Bronchial epithelial cell (primary cell): ENCODE data around the gene RAD51. TPM values are rescaled to one million over a fixed set of nuclear protein-coding genes. Genes with fewer than 3 reads are reported as not detected.
A peak's percentile ranks its signal among the peaks of the same experiment; 100 is the strongest.

ENCODE experiments used
- DNase-seq: peaks from one replicate; pipeline ENCODE4 v3.0.0-alpha.2; 2010; ENCODE audit warnings: low read depth
- FAIRE-seq: peaks from 2 replicates; lab custom pipeline; 2011; peaks lifted over from hg19 to GRCh38; lab: Jason Lieb, UNC
- H3K27me3 ChIP-seq: 2 replicates; pipeline ENCODE4 v1.5.1; 2011; ENCODE audit warnings: low read length; ENCODE audit not compliant: control insufficient read depth, insufficient read depth
- H3K36me3 ChIP-seq: 2 replicates; pipeline ENCODE4 v1.5.1; 2011; ENCODE audit warnings: low read length; ENCODE audit not compliant: control insufficient read depth, insufficient read depth
- H3K4me3 ChIP-seq: 2 replicates; pipeline ENCODE4 v1.5.1; 2011; ENCODE audit warnings: mild to moderate bottlenecking, low read depth, low read length, control low read depth
- total RNA-seq: library from RNA; depleted of rRNA; stranded (reverse); fragments of >200 nt; gene quantifications from 2 replicates; pipeline ENCODE4 v1.2.1, GENCODE V29; 2014
- TF ChIP-seq, protein P1 (sequence below): IDR thresholded peaks from 2 replicates; pipeline ENCODE4 v1.5.1; 2011; ENCODE audit warnings: mild to moderate bottlenecking, moderate library complexity, low read length, control low read depth, inconsistent platforms; ENCODE audit not compliant: insufficient read depth, severe bottlenecking

RAD51 gene
- total RNA-seq, 1 donor from 2014 or later, result 0.53 TPM

DNA sequence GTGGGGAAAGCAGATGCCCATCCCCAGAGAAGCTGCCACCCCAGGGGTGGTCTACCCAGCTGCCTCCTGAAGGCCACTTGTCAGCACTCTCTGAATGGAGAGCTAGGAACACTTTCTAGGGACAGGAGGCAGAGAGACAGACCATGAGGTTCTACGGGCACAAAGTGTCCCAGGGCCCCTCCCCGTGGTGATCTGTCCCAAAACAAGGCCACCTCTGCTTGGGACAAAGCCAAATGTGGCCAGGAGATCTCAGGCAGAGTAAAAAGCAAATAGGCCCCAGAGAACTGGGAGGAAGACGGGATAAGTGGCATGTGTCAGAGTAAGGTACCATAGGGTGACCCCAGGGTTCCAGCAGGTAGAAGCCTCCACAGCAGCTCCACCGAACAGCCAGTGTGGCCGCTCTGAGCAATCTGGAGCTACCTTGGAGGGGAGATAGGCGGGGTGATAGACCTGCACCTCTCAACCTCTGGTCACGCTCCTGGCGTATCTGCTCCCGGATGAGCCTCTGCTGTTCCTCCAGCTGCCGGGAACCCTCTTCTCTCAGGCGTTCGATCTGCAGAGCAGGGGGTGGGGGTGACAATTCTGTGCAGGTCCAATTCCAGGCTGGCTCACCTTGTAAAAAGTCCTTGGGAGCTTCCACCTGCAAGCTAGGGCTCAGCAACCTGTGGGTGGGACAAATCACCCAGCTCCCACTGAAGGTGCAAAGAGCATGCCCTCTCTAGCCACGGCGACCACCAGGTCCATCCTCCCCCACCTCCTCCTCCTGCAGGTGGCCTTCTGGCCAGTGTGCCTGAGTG is 81.0 kb downstream of the RAD51 start:
- no peak for FAIRE-seq
- Histone ChIP-seq H3K36me3 (peaks cover 37% of the 10 kb centered on the region), H3K4me3 (no peak overlapping the region), H3K27me3 (no peaks in the 10 kb centered on the region)
- TF ChIP-seq, protein P1, sequence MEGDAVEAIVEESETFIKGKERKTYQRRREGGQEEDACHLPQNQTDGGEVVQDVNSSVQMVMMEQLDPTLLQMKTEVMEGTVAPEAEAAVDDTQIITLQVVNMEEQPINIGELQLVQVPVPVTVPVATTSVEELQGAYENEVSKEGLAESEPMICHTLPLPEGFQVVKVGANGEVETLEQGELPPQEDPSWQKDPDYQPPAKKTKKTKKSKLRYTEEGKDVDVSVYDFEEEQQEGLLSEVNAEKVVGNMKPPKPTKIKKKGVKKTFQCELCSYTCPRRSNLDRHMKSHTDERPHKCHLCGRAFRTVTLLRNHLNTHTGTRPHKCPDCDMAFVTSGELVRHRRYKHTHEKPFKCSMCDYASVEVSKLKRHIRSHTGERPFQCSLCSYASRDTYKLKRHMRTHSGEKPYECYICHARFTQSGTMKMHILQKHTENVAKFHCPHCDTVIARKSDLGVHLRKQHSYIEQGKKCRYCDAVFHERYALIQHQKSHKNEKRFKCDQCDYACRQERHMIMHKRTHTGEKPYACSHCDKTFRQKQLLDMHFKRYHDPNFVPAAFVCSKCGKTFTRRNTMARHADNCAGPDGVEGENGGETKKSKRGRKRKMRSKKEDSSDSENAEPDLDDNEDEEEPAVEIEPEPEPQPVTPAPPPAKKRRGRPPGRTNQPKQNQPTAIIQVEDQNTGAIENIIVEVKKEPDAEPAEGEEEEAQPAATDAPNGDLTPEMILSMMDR, result no peak
- no peak for DNase-seq

DNA sequence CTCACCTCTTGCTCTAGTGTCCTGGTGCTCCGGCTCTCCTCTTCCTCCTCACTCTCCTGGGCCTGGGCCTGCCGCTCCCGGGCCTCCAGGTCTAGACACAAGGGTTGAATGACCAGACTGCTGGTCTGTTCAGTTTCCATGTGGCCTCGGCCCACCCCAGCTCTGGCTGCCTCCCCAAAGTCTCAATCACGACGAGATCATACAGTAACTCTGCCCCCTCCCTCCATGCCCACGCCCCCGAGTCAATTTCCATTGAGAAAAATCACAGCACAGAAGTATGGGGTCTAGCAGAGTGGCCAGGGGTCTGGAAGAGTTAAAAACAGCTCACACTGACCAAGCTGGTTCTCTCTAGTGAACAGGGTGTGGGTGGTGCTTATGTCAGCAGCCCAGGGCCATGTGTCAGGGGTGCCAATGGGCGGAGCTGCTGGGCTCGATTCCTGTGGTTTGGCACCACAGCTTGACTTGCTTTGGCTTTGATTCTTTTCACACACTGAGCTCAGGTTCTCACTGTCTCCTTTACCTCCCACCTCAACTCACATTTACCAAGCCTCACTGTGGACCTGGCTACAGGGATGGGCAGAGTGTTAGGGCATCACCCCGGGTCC is 81.7 kb downstream of the RAD51 start:
- FAIRE-seq (peak; percentile 99), DNase-seq (peak; percentile 89)
- Histone ChIP-seq H3K27me3 (no peaks in the 10 kb centered on the region), H3K36me3 (peaks cover 36% of the 10 kb centered on the region), H3K4me3 (no peak overlapping the region)
- TF ChIP-seq, protein P1, result no peak

Other genes with a start within 250 kb of the RAD51 start
- gene CHST14, start 224.2 kb upstream of the RAD51 start, total RNA-seq, result 1.0 and 1.1 TPM in 2 replicates
- gene CCDC32, start 130.1 kb upstream of the RAD51 start, total RNA-seq, result 9.3 and 16.3 TPM in 2 replicates
- 14.7 and 18.4 TPM in 2 replicates for gene RPUSD2, start 125.9 kb upstream of the RAD51 start, total RNA-seq
- 0.53 and 1.0 TPM in 2 replicates for gene KNL1, start 100.9 kb upstream of the RAD51 start, total RNA-seq
- 15.0 and 20.1 TPM in 2 replicates for gene RMDN3, start 60.1 kb downstream of the RAD51 start, total RNA-seq
- gene GCHFR, start 68.9 kb downstream of the RAD51 start, total RNA-seq, result 12.4 and 13.8 TPM in 2 replicates
- gene C15orf62, start 74.8 kb downstream of the RAD51 start, total RNA-seq, result 1.8 and 2.7 TPM in 2 replicates
- 30.3 and 34.0 TPM in 2 replicates for gene ZFYVE19, start 111.9 kb downstream of the RAD51 start, total RNA-seq
- 21.1 and 30.7 TPM in 2 replicates for gene DNAJC17, start 112.3 kb downstream of the RAD51 start, total RNA-seq
- not detected in 2 replicates for gene PPP1R14D, start 133.5 kb downstream of the RAD51 start, total RNA-seq
- 145 and 191 TPM in 2 replicates for gene SPINT1, start 148.9 kb downstream of the RAD51 start, total RNA-seq
- 7.1 and 38.7 TPM in 2 replicates for gene RHOV, start 179.1 kb downstream of the RAD51 start, total RNA-seq
- 26.3 and 30.6 TPM in 2 replicates for gene VPS18, start 199.3 kb downstream of the RAD51 start, total RNA-seq
- 0.13 TPM in 1 of 2 replicates, not detected in the other for gene DLL4, start 234.2 kb downstream of the RAD51 start, total RNA-seq